Esophagus squamous epithelium (tissue), 5 donors: ENCODE data around the gene FAM167B. TPM values are rescaled to one million over a fixed set of nuclear protein-coding genes. Genes with fewer than 3 reads are reported as not detected.

ENCODE experiments used
- DNase-seq: peaks from one replicate; lab custom pipeline; 2025; lab: John Stamatoyannopoulos, UW
- H3K27ac ChIP-seq, 4 donors: fragments of 200-600 bp; sonication (generic); one replicate each; pipeline ENCODE4 v1.5.1; 2016 to 2019; ENCODE audit warnings: mild to moderate bottlenecking in 1 of 4
- H3K27me3 ChIP-seq, 4 donors: fragments of 200-600 bp; sonication (generic); 1 replicate in 3 of 4; 2 replicates in 1 of 4; pipeline versions ENCODE4 v1.5.1 to v1.6.0; 2017 to 2021; ENCODE audit warnings: antibody characterized with exemption in 1 of 4
- H3K36me3 ChIP-seq, 3 donors: fragments of 200-600 bp; sonication (generic); one replicate each; pipeline ENCODE4 v1.5.1; 2016 to 2019
- H3K4me1 ChIP-seq, 3 donors: fragments of 200-600 bp; sonication (generic); one replicate each; pipeline ENCODE4 v1.5.1; 2017 to 2019
- H3K4me3 ChIP-seq, 4 donors: fragments of 200-600 bp; sonication (generic); 1 replicate in 3 of 4; 2 replicates in 1 of 4; pipeline ENCODE4 v1.5.1; 2016 to 2019; ENCODE audit warnings: mild to moderate bottlenecking in 2 of 4, moderate library complexity in 1 of 4
- H3K9me3 ChIP-seq, 3 donors: fragments of 200-600 bp; sonication (generic); one replicate each; pipeline ENCODE4 v1.5.1; 2016 to 2019
- POLR2A ChIP-seq, 4 donors: fragments of 450-650 bp; IDR thresholded peaks; one replicate each; pipeline ENCODE4 v1.6.1; 2017; ENCODE audit warnings: antibody characterized with exemption in 4 of 4, mild to moderate bottlenecking in 4 of 4, moderate library complexity in 3 of 4
- WGBS, 2 donors: methylation state at CpG; one replicate each; pipeline ENCODE4 v1.1.5; 2018; 5-methylcytosine and 5-hydroxymethylcytosine counted together
- intact Hi-C: fragments of 100-400 bp; cut with DNase I; formaldehyde crosslinking; loops from one replicate; pipeline ENCODE4 v1.15.0; 2022
- total RNA-seq, 4 donors: library from RNA; depleted of rRNA; stranded (reverse); fragments of >200 nt; gene quantifications; one replicate each; pipeline ENCODE4 v1.1.0, GENCODE V29; 2016
- TF ChIP-seq, protein P1 (sequence below), 6 experiments: fragments of 450-650 bp in 4 of 6; fragments of 200-600 bp in 2 of 6; sonication (generic) in 2 of 6; IDR thresholded peaks; one replicate each; pipeline ENCODE4 v1.5.1; 2016 to 2019; ENCODE audit warnings: antibody characterized with exemption in 6 of 6, mild to moderate bottlenecking in 4 of 6, moderate library complexity in 4 of 6
- donor health status: DM: yes; HTN: yes; CAD: no.

FAM167B gene
- total RNA-seq, 4 donors from 2014 or later, result 1.7 to 5.5 TPM; not detected in 2

- intact Hi-C loops, result no loop called here
- peaks cover 0 to 8% (median 0%) of the 10 kb centered on the region in 3 donors for H3K36me3 ChIP-seq
- WGBS, 2 donors, result 20 to 24% methylated on average over 1 to 4 of the region's 4 CpGs
Observed at GRCh38 chr1:32239337-32239736, 7.7 kb upstream of the FAM167B start.

GRCh38 chr1:32239790-32240139 is 7.3 kb upstream of the FAM167B start:
- Histone ChIP-seq H3K4me1 (peaks cover 5 to 52% (median 19%) of the 10 kb centered on the region in 3 donors), H3K4me3 (peak overlapping the region; percentile 48 to 77 (median 68)), H3K27me3 (no peaks in the 10 kb centered on the region), H3K27ac (peak overlapping the region; percentile 58 to 91 (median 84)), H3K9me3 (no peaks in the 10 kb centered on the region), H3K36me3 (peaks cover 0 to 4% (median 0%) of the 10 kb centered on the region in 3 donors)
- TF ChIP-seq POLR2A (IDR thresholded peaks at IDR 0.05), result no peak
- TF ChIP-seq, protein P1, sequence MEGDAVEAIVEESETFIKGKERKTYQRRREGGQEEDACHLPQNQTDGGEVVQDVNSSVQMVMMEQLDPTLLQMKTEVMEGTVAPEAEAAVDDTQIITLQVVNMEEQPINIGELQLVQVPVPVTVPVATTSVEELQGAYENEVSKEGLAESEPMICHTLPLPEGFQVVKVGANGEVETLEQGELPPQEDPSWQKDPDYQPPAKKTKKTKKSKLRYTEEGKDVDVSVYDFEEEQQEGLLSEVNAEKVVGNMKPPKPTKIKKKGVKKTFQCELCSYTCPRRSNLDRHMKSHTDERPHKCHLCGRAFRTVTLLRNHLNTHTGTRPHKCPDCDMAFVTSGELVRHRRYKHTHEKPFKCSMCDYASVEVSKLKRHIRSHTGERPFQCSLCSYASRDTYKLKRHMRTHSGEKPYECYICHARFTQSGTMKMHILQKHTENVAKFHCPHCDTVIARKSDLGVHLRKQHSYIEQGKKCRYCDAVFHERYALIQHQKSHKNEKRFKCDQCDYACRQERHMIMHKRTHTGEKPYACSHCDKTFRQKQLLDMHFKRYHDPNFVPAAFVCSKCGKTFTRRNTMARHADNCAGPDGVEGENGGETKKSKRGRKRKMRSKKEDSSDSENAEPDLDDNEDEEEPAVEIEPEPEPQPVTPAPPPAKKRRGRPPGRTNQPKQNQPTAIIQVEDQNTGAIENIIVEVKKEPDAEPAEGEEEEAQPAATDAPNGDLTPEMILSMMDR (IDR thresholded peaks at IDR 0.05), result no peak
- no CpG with 5 or more reads among the region's 20 CpGs for WGBS, 2 donors
- intact Hi-C loops, result no loop called here
- no peak for DNase-seq

More at GRCh38 chr1:32239337-32239736, 7.7 kb upstream of the FAM167B start:
- TF ChIP-seq, protein P1 (IDR thresholded peaks at IDR 0.05), result no peak
- no peak for TF ChIP-seq POLR2A (IDR thresholded peaks at IDR 0.05)
- H3K27ac ChIP-seq, result peak overlapping the region in 3 of 4 donors; percentile 82 to 91 (median 86)
- DNase-seq, result no peak
- H3K9me3 ChIP-seq, result no peaks in the 10 kb centered on the region
- peaks cover 5 to 52% (median 19%) of the 10 kb centered on the region in 3 donors for H3K4me1 ChIP-seq
- no peaks in the 10 kb centered on the region for H3K27me3 ChIP-seq
- H3K4me3 ChIP-seq, result peak overlapping the region in 2 of 4 donors; percentile 71 to 77

DNA sequence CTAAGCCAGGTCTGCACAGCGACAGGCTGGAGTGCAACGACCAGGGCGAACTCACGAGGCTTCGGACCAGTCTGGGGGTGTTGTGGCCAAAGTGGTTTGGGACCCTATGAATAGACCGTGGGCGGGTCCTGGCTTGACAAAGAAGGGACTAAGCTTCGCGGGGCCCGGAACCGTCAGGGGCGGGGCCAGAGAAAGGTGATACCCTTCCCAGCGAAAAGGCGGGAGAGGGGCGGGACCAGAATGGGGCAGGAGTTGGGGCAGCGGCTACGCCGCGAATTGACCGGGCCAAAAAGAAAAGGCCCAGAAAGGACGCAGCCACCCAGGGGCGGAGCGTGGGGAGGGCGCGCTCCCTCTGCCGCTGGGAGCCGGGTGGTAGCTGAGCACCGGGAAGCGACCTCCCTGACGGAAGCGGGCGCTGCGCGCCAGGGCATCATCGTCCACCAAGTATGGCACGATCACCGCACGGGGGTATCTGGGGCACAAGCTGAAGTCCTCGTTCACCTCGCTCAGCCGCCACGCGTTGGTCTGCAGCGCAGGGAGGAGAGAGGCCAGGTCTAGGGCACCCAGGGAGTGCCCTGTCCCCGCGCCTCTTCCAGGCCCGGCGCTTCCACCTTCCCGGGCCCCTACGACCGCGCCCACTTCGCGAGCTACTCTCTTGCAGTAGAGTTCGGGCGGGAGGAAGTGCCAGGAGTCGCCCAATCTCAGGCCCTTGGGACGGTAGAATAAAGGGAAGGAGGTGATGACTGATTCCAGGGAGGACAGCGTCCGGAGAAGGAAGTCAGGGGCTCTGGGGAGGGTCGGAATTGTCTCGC is 6.7 kb upstream of the FAM167B start:
- Histone ChIP-seq H3K9me3 (no peaks in the 10 kb centered on the region), H3K27ac (peak overlapping the region; percentile 58 to 91 (median 84)), H3K27me3 (no peaks in the 10 kb centered on the region), H3K4me1 (peaks cover 5 to 52% (median 18%) of the 10 kb centered on the region in 3 donors), H3K4me3 (peak overlapping the region; percentile 48 to 77 (median 68)), H3K36me3 (no peaks in the 10 kb centered on the region)
- 3% methylated on average over 11 to 44 of the region's 62 CpGs for WGBS, 2 donors
- intact Hi-C loops, result no loop called here
- peak in 1 of 4 donors; percentile 63 for TF ChIP-seq POLR2A (IDR thresholded peaks at IDR 0.05)
- TF ChIP-seq, protein P1 (IDR thresholded peaks at IDR 0.05), result peak in 4 of 6 experiments; percentile 16 to 25 (median 19)
- no peak for DNase-seq

DNA sequence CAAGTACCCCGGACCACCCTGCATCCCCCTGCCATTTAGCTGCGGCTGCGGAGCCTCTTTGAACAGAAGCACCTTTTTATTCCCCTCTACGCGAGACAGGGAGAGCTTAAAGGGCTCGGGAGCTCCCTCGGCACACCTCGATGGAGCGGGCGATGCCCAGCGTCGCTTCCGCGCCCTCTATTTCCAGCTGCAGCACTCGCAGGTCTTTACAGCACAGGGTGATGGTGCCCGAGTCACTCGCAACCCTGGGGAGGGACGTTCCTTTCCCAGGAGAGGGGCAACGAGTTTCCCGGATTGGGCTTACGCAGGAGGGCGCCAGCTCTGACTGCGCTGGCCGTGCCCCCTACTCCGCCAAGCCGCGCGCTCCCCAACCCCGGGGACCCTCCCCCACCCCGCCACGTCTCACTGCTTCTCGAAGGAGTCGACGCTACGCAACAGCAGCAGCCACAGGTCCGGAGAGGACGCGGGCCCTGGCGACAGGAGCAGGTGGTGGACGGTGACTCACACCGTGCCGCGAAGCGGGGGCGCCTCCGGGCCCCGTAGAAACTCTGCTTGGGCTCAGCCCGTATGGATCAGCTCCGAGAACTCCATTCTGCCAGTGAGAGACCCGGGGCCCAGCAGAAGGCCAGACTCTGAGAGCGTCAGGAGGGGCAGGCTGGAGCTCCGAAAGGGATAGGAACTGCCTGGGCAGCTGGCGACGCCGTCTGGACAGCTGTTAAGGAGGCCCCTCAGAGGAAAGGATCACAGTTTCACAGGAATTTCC is 5.8 kb upstream of the FAM167B start:
- H3K4me1 ChIP-seq, result peaks cover 5 to 53% (median 13%) of the 10 kb centered on the region in 3 donors
- 0 to 4% methylated on average over 3 to 5 of the region's 55 CpGs for WGBS, 2 donors
- H3K9me3 ChIP-seq, result no peaks in the 10 kb centered on the region
- no peak for TF ChIP-seq POLR2A (IDR thresholded peaks at IDR 0.05)
- TF ChIP-seq, protein P1 (IDR thresholded peaks at IDR 0.05), result no peak
- DNase-seq, result no peak
- peak overlapping the region; percentile 58 to 91 (median 84) for H3K27ac ChIP-seq
- intact Hi-C loops, result no loop called here
- H3K36me3 ChIP-seq, result no peaks in the 10 kb centered on the region
- H3K27me3 ChIP-seq, result no peaks in the 10 kb centered on the region
- H3K4me3 ChIP-seq, result peak overlapping the region; percentile 48 to 77 (median 68)
